Ramos (cell line): ENCODE results near the gene CCL26.

ENCODE experiments used
- in situ Hi-C: fragments of 300-500 bp; cut with MboI; formaldehyde crosslinking; loops from one replicate; pipeline ENCODE4 v1.14.3; 2022; ENCODE audit warnings: low sequenced_read_pairs; ENCODE audit not compliant: unreplicated experiment

CCL26 gene

GRCh38 chr7:75719626-75720025 lies 52.4 kb downstream of the CCL26 start:
- in situ Hi-C loops: no loop called here
